Kidney epithelial cell (primary cell): ENCODE data around the gene FGF22. TPM values are rescaled to one million over a fixed set of nuclear protein-coding genes. Genes with fewer than 3 reads are reported as not detected.

Experiments
- DNase-seq: peaks from one replicate; pipeline ENCODE4 v3.0.0-alpha.2; 2010; ENCODE audit warnings: low read depth
- H3K27me3 ChIP-seq: 2 replicates; pipeline ENCODE4 v1.6.0; 2011; ENCODE audit warnings: low read length; ENCODE audit not compliant: control insufficient read depth, insufficient read depth
- H3K36me3 ChIP-seq: 2 replicates; pipeline ENCODE4 v1.5.1; 2011; ENCODE audit warnings: low read length; ENCODE audit not compliant: control insufficient read depth, insufficient read depth
- H3K4me3 ChIP-seq: 2 replicates; pipeline ENCODE4 v1.5.1; 2011; ENCODE audit warnings: low read depth, mild to moderate bottlenecking, control low read depth, low read length
- total RNA-seq: library from RNA; depleted of rRNA; stranded (reverse); fragments of >200 nt; gene quantifications from 2 replicates; pipeline ENCODE4 v1.2.3, GENCODE V29; 2015
- TF ChIP-seq, protein P1 (sequence below): IDR thresholded peaks from 2 replicates; pipeline ENCODE4 v1.5.1; 2011; ENCODE audit warnings: mild to moderate bottlenecking, moderate library complexity, low read length, control low read depth, inconsistent platforms; ENCODE audit not compliant: insufficient read depth, poor library complexity, severe bottlenecking

FGF22 gene
- total RNA-seq, 1 donor from 2014 or later, result not detected

GRCh38 chr19:638906-639252 is 800 bp upstream of the FGF22 start:
- Histone ChIP-seq H3K27me3 (peaks cover 2% of the 10 kb centered on the region), H3K36me3 (no peaks in the 10 kb centered on the region), H3K4me3 (no peak overlapping the region)
- DNase-seq, result no peak
- TF ChIP-seq, protein P1, sequence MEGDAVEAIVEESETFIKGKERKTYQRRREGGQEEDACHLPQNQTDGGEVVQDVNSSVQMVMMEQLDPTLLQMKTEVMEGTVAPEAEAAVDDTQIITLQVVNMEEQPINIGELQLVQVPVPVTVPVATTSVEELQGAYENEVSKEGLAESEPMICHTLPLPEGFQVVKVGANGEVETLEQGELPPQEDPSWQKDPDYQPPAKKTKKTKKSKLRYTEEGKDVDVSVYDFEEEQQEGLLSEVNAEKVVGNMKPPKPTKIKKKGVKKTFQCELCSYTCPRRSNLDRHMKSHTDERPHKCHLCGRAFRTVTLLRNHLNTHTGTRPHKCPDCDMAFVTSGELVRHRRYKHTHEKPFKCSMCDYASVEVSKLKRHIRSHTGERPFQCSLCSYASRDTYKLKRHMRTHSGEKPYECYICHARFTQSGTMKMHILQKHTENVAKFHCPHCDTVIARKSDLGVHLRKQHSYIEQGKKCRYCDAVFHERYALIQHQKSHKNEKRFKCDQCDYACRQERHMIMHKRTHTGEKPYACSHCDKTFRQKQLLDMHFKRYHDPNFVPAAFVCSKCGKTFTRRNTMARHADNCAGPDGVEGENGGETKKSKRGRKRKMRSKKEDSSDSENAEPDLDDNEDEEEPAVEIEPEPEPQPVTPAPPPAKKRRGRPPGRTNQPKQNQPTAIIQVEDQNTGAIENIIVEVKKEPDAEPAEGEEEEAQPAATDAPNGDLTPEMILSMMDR, result no peak

- peak overlapping the region; percentile 24 for H3K4me3 ChIP-seq
Observed at GRCh38 chr19:640161-640558, 481 bp downstream of the FGF22 start.

GRCh38 chr19:640606-641189 is 1.0 kb downstream of the FGF22 start:
- Histone ChIP-seq H3K27me3 (peaks cover 2% of the 10 kb centered on the region), H3K4me3 (no peak overlapping the region), H3K36me3 (no peaks in the 10 kb centered on the region)
- no peak for DNase-seq
- TF ChIP-seq, protein P1, result no peak

More at GRCh38 chr19:640161-640558, 481 bp downstream of the FGF22 start:
- peaks cover 2% of the 10 kb centered on the region for H3K27me3 ChIP-seq
- DNase-seq, result no peak
- no peaks in the 10 kb centered on the region for H3K36me3 ChIP-seq
- TF ChIP-seq, protein P1, result no peak

GRCh38 chr19:641702-642101 is 2.0 kb downstream of the FGF22 start:
- TF ChIP-seq, protein P1, result no peak
- no peak overlapping the region for H3K4me3 ChIP-seq
- no peak for DNase-seq
- H3K27me3 ChIP-seq, result peaks cover 2% of the 10 kb centered on the region
- no peaks in the 10 kb centered on the region for H3K36me3 ChIP-seq

GRCh38 chr19:642767-643727 is 3.4 kb downstream of the FGF22 start:
- Histone ChIP-seq H3K4me3 (no peak overlapping the region), H3K27me3 (peaks cover 2% of the 10 kb centered on the region), H3K36me3 (no peaks in the 10 kb centered on the region)
- DNase-seq, result no peak
- TF ChIP-seq, protein P1, result no peak
